Measurements from ENCODE around the gene R3HDML. TPM values are rescaled to one million over a fixed set of nuclear protein-coding genes. Genes with fewer than 3 reads are reported as not detected.

R3HDML gene
- total and polyA plus RNA-seq, 7 donors, result not detected

DNA sequence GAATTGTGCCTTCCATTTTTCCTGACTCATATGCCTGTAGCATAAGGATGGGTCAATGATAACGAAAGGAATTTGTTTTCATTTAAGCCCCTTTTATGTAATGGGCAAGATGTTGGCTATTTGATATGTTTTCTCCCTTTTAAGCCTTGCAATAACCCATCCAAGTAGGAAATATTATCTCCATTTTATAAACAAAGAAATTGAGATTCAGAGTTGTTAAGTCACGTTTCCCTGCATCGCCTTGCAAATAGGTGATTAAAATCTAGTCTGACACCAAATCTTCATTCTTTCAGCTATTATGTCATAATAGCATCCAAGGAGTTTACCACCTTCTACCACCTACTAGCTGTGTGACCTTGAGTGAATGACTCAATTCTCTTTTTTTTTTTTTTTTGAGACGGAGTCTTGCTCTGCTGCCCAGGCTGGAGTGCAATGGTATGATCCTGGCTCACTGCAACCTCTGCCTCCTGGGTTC, 25.7 kb downstream of the R3HDML start:
- 58 to 76% methylated on average over 4 of the region's 4 CpGs for WGBS, 2 donors
- intact Hi-C loops (cut with DNase I), result no loop called here
- no peak for DNase-seq
- H3K4me1 ChIP-seq, result no peaks in the 10 kb centered on the region
- no peaks in the 10 kb centered on the region for H3K9me3 ChIP-seq
- no peaks in the 10 kb centered on the region for H3K27me3 ChIP-seq
- TF ChIP-seq, protein P1, sequence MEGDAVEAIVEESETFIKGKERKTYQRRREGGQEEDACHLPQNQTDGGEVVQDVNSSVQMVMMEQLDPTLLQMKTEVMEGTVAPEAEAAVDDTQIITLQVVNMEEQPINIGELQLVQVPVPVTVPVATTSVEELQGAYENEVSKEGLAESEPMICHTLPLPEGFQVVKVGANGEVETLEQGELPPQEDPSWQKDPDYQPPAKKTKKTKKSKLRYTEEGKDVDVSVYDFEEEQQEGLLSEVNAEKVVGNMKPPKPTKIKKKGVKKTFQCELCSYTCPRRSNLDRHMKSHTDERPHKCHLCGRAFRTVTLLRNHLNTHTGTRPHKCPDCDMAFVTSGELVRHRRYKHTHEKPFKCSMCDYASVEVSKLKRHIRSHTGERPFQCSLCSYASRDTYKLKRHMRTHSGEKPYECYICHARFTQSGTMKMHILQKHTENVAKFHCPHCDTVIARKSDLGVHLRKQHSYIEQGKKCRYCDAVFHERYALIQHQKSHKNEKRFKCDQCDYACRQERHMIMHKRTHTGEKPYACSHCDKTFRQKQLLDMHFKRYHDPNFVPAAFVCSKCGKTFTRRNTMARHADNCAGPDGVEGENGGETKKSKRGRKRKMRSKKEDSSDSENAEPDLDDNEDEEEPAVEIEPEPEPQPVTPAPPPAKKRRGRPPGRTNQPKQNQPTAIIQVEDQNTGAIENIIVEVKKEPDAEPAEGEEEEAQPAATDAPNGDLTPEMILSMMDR (IDR thresholded peaks at IDR 0.05), result no peak
- no peak for TF ChIP-seq EP300 (IDR thresholded peaks at IDR 0.05)
- no peak for TF ChIP-seq POLR2A (IDR thresholded peaks at IDR 0.05)
- TF ChIP-seq POLR2AphosphoS5 (IDR thresholded peaks at IDR 0.05), result no peak
- no peaks in the 10 kb centered on the region for H3K36me3 ChIP-seq
- no peak overlapping the region for H3K4me3 ChIP-seq
- no peak overlapping the region for H3K27ac ChIP-seq

DNA sequence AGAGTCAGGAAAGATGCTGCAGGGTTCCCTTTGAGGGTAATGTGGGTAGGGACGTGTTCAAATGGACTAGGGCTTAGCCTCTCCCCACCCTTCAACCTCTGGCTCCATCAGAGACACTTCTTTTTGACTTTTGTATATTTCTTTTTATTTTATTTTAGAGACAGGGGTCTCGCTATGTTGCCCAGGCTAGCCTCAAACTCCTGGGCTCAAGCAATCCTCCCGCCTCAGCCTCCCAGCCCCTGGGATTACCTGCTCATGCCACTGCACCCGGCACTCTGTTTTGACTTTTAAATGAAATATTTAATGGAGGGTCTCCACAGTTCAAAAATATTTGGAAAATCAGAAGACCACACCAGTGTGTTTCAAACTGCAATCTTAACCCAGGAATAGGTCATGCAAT, 27.2 kb downstream of the R3HDML start:
- H3K4me3 ChIP-seq, result no peak overlapping the region
- 90% methylated on average over 4 of the region's 4 CpGs for WGBS, 2 donors
- TF ChIP-seq EP300 (IDR thresholded peaks at IDR 0.05), result no peak
- TF ChIP-seq POLR2A (IDR thresholded peaks at IDR 0.05), result no peak
- TF ChIP-seq, protein P1 (IDR thresholded peaks at IDR 0.05), result no peak
- TF ChIP-seq POLR2AphosphoS5 (IDR thresholded peaks at IDR 0.05), result no peak
- intact Hi-C loops (cut with DNase I), result no loop called here
- H3K27ac ChIP-seq, result no peak overlapping the region
- H3K36me3 ChIP-seq, result no peaks in the 10 kb centered on the region
- H3K4me1 ChIP-seq, result no peaks in the 10 kb centered on the region
- DNase-seq, result no peak
- no peaks in the 10 kb centered on the region for H3K27me3 ChIP-seq
- H3K9me3 ChIP-seq, result no peaks in the 10 kb centered on the region

DNA sequence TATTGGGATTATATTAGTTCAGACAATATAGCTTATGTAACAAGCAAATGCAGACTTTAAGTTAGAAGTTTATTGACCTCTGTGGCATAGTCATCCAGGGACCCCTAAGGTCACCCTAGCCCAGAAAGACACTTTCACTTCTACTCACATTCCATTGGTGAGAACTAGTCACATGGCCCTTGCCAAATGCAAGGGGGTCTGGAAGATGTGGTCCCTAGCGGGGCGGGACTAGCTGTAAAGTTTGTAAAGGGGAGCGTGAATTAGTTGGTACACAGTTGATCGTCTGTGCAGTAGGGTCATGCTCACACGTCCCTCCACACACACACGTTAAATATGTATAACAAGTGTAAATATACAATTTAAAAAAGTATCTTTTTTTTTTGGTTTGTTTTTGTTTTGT, 27.9 kb downstream of the R3HDML start:
- TF ChIP-seq POLR2AphosphoS5 (IDR thresholded peaks at IDR 0.05) (no peak), EP300 (IDR thresholded peaks at IDR 0.05) (no peak), POLR2A (IDR thresholded peaks at IDR 0.05) (no peak)
- TF ChIP-seq, protein P1 (IDR thresholded peaks at IDR 0.05), result no peak
- Histone ChIP-seq H3K27ac (no peak overlapping the region), H3K27me3 (no peaks in the 10 kb centered on the region), H3K36me3 (no peaks in the 10 kb centered on the region), H3K4me1 (no peaks in the 10 kb centered on the region), H3K4me3 (no peak overlapping the region), H3K9me3 (no peaks in the 10 kb centered on the region)
- intact Hi-C loops (cut with DNase I), result no loop called here
- whole genome bisulfite sequencing, 2 donors, result 77 to 87% methylated on average over 6 of the region's 6 CpGs
- DNase-seq, result no peak

DNA sequence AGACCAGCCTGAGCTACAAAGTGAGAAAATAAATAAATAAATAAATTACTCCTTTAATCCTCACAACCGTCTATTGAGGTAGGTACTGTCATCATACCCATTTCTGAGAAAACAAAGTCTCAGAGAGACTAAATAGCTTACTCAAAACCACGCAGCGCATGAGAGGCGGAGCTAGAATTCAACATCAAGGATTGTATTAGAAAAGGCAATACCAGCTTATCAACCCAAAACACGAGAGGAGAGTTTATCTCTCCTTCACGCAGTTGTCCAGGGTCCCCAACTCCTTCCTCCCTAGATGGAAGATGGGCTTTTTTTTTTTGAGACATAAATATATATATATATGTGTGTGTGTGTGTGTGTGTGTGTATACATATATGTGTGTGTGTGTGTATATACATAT, 30.9 kb downstream of the R3HDML start:
- TF ChIP-seq EP300 (IDR thresholded peaks at IDR 0.05) (no peak), POLR2AphosphoS5 (IDR thresholded peaks at IDR 0.05) (no peak), POLR2A (IDR thresholded peaks at IDR 0.05) (no peak)
- TF ChIP-seq, protein P1 (IDR thresholded peaks at IDR 0.05), result no peak
- Histone ChIP-seq H3K4me3 (no peak overlapping the region), H3K4me1 (no peaks in the 10 kb centered on the region), H3K36me3 (no peaks in the 10 kb centered on the region), H3K27ac (no peak overlapping the region), H3K9me3 (no peaks in the 10 kb centered on the region), H3K27me3 (no peaks in the 10 kb centered on the region)
- WGBS, 2 donors, result 88 to 94% methylated on average over 6 of the region's 6 CpGs
- intact Hi-C loops (cut with DNase I), result no loop called here
- no peak for DNase-seq

DNA sequence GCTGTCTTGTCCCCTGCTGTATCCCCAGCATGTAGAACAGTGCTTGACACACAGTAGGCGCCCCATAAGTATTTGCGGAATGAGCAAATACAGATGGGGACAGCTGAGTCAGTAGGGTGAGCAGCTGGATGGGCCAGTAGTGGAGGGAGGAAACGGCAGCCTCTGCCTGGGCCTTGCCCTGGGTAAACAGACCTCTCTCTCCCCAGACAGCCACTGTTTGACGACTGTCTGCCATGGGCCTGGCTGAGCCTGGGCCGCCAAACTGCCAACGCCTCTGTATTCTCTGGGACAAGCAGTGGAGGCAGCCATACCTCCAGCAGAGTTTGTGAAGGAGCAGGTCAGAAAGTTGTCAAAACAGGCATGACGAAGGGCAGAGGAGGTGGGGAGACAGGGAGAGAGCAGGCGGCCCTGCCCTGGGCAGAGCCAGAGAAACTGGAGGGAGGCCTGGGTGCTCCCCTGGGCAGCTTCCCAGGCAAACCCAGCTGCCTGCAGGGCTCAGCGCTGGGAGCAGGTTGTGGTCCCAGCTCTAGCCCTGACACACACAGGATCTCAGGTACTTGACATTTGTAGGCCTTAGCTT, 33.9 kb downstream of the R3HDML start:
- no peak overlapping the region for H3K27ac ChIP-seq
- intact Hi-C loops (cut with DNase I), result no loop called here
- TF ChIP-seq POLR2A (IDR thresholded peaks at IDR 0.05) (no peak), EP300 (IDR thresholded peaks at IDR 0.05) (no peak), POLR2AphosphoS5 (IDR thresholded peaks at IDR 0.05) (no peak)
- TF ChIP-seq, protein P1 (IDR thresholded peaks at IDR 0.05), result no peak
- H3K36me3 ChIP-seq, result no peaks in the 10 kb centered on the region
- no peak for DNase-seq
- no peaks in the 10 kb centered on the region for H3K4me1 ChIP-seq
- 14 to 50% methylated on average over 9 of the region's 9 CpGs for WGBS, 2 donors
- H3K4me3 ChIP-seq, result no peak overlapping the region
- no peaks in the 10 kb centered on the region for H3K9me3 ChIP-seq
- H3K27me3 ChIP-seq, result no peaks in the 10 kb centered on the region
